Hepatocyte (in vitro differentiated cells): ENCODE measurements around the gene CCDC182. TPM values are rescaled to one million over a fixed set of nuclear protein-coding genes. Genes with fewer than 3 reads are reported as not detected.

ENCODE experiments used
- DNase-seq: peaks from one replicate; pipeline ENCODE4 v3.0.0-alpha.2; 2016; ENCODE audit warnings: low spot score
- H2AFZ ChIP-seq: fragments of 200-600 bp; sonication (generic); 2 replicates; pipeline ENCODE4 v1.6.0; 2016; ENCODE audit warnings: antibody characterized with exemption, mild to moderate bottlenecking
- H3K27ac ChIP-seq: fragments of 200-600 bp; sonication (generic); 2 replicates; pipeline ENCODE4 v1.5.1; 2016; ENCODE audit warnings: mild to moderate bottlenecking
- H3K27me3 ChIP-seq: fragments of 200-600 bp; sonication (generic); 2 replicates; pipeline ENCODE4 v1.6.1; 2016
- H3K36me3 ChIP-seq: fragments of 200-600 bp; sonication (generic); replicated peaks from 2 replicates; pipeline ENCODE4 v1.5.1; 2016; ENCODE audit warnings: low read depth; ENCODE audit not compliant: insufficient read depth
- H3K4me1 ChIP-seq: fragments of 200-600 bp; sonication (generic); 2 replicates; pipeline ENCODE4 v1.5.1; 2016; ENCODE audit warnings: mild to moderate bottlenecking, moderate library complexity; ENCODE audit not compliant: insufficient read depth
- H3K4me2 ChIP-seq: fragments of 200-600 bp; sonication (generic); 2 replicates; pipeline ENCODE4 v1.6.0; 2016
- H3K4me3 ChIP-seq: fragments of 200-600 bp; sonication (generic); 2 replicates; pipeline ENCODE4 v1.5.1; 2016; ENCODE audit warnings: mild to moderate bottlenecking
- H3K79me2 ChIP-seq: fragments of 200-600 bp; sonication (generic); 2 replicates; pipeline ENCODE4 v1.6.0; 2017; ENCODE audit warnings: mild to moderate bottlenecking
- H3K9me2 ChIP-seq: fragments of 200-600 bp; sonication (generic); replicated peaks from 2 replicates; pipeline ENCODE4 v1.6.0; 2017; ENCODE audit warnings: mild to moderate bottlenecking; ENCODE audit not compliant: insufficient read depth
- H3K9me3 ChIP-seq: fragments of 200-600 bp; sonication (generic); 2 replicates; pipeline ENCODE4 v1.5.1; 2016; ENCODE audit warnings: low read depth, mild to moderate bottlenecking
- H4K20me1 ChIP-seq: fragments of 200-600 bp; sonication (generic); 2 replicates; pipeline ENCODE4 v1.6.0; 2016; ENCODE audit warnings: mild to moderate bottlenecking; ENCODE audit not compliant: insufficient read depth, poor library complexity, severe bottlenecking
- EZH2 ChIP-seq: fragments of 200-600 bp; sonication (generic); IDR thresholded peaks from 2 replicates; pipeline ENCODE4 v1.6.1; 2016; ENCODE audit warnings: antibody characterized with exemption, mild to moderate bottlenecking, borderline replicate concordance
- EZH2phosphoT487 ChIP-seq: fragments of 200-600 bp; sonication (generic); IDR thresholded peaks from one replicate; pipeline ENCODE4 v1.6.1; 2018; ENCODE audit warnings: antibody characterized with exemption, mild to moderate bottlenecking, low read depth, moderate library complexity; ENCODE audit not compliant: unreplicated experiment, severe bottlenecking
- WGBS: methylation state at CpG from one replicate; pipeline ENCODE4 v1.1.6; 2016; ENCODE audit warnings: low lambda C conversion rate; ENCODE audit errors: missing lambda C conversion rate; 5-methylcytosine and 5-hydroxymethylcytosine counted together
- polyA plus RNA-seq: library from polyadenylated mRNA; unstranded; fragments of >200 nt; fragmentation: Nextera tagmentation; extraction: Ambion mirVana; gene quantifications from 2 replicates; pipeline ENCODE4 v1.2.1, GENCODE V29; 2016
- total RNA-seq: library from RNA; depleted of rRNA; stranded (reverse); fragments of >200 nt; gene quantifications from 2 replicates; pipeline ENCODE4 v1.2.3, GENCODE V29; 2014
- TF ChIP-seq, protein P1 (sequence below): fragments of 200-600 bp; sonication (generic); IDR thresholded peaks from 2 replicates; pipeline ENCODE4 v1.5.1; 2016; ENCODE audit warnings: antibody characterized with exemption, mild to moderate bottlenecking; ENCODE audit not compliant: poor library complexity

CCDC182 gene
- total and polyA plus RNA-seq, 2 experiments from 2014 or later, result not detected

DNA sequence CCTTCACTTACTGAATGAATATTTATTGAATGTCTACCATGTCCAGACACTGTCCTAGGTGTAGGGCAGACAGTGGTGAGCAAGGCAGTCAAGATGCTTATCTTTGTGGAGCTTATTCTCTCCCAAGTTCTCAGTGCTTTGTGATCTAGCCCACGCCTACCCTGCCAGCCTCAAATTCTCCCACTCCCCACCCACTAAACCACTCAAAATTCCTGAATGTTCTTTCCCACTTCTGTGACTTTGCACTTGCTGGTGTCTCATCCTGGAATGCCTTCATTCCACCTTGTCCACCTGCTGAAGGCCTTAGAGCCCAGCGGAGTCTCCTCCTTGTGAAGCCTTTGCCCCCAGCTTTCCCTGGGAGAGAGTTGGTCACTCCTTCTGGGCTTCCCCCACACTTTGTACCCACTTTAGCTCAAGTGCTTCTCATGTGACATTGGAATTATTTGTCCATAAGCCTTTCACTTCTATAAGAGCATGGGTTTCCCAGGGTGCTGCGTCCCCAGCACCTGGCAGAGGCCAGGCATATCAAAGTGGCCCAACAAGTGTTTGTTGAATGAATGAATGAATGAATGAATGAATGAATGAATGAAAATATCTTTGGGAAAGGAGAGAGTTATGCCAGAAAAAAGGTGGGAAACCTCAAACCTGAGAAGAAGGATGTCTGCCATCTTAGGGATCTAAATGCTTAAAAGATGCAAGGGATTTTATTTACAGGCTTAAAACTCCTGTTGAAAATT, 23.0 kb downstream of the CCDC182 start:
- Histone ChIP-seq H3K4me1 (no peaks in the 10 kb centered on the region), H3K27me3 (no peaks in the 10 kb centered on the region), H3K9me2 (no peaks in the 10 kb centered on the region), H3K4me2 (no peak overlapping the region), H3K79me2 (no peaks in the 10 kb centered on the region), H3K4me3 (no peak overlapping the region), H3K27ac (no peak overlapping the region), H4K20me1 (no peaks in the 10 kb centered on the region), H3K36me3 (no peaks in the 10 kb centered on the region), H2AFZ (no peak overlapping the region), H3K9me3 (no peaks in the 10 kb centered on the region)
- DNase-seq, result no peak
- 85% methylated on average over 3 of the region's 3 CpGs for WGBS
- no peak for TF ChIP-seq EZH2phosphoT487
- TF ChIP-seq, protein P1, sequence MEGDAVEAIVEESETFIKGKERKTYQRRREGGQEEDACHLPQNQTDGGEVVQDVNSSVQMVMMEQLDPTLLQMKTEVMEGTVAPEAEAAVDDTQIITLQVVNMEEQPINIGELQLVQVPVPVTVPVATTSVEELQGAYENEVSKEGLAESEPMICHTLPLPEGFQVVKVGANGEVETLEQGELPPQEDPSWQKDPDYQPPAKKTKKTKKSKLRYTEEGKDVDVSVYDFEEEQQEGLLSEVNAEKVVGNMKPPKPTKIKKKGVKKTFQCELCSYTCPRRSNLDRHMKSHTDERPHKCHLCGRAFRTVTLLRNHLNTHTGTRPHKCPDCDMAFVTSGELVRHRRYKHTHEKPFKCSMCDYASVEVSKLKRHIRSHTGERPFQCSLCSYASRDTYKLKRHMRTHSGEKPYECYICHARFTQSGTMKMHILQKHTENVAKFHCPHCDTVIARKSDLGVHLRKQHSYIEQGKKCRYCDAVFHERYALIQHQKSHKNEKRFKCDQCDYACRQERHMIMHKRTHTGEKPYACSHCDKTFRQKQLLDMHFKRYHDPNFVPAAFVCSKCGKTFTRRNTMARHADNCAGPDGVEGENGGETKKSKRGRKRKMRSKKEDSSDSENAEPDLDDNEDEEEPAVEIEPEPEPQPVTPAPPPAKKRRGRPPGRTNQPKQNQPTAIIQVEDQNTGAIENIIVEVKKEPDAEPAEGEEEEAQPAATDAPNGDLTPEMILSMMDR, result no peak
- TF ChIP-seq EZH2, result no peak

DNA sequence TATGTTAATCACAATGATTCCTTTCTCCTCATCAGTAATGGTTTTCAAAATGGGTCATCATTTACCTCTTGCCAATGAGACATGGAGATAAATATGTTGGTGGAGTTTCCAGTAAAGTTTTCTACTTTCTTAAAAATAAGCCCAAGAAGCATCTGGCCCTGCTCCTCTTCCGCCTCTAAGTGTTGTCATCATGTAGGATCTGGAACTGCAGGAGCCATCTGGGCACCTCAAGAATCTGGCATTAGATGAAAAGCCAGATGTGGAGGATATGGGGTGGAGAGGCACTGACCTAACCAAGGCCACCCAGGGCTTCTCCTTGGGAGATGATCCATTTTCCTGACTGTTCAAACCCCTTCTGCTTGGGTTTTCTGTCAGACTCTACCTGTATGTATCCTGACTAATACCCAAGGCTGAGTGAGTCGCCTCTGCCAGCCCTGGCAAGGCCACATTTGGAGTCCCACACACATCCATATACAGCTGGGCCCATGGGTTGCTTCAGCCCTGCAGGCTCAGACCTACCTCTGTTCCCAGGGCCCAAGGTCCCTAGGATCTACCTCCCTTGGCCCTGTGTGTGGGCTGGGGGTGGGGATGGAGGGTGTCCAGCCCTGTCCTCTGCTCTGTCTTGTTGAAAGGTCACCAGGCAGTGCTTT, 24.6 kb downstream of the CCDC182 start:
- peaks cover 9% of the 10 kb centered on the region for H3K27me3 ChIP-seq
- H3K4me1 ChIP-seq, result no peaks in the 10 kb centered on the region
- H3K4me2 ChIP-seq, result no peak overlapping the region
- no peaks in the 10 kb centered on the region for H4K20me1 ChIP-seq
- no peak overlapping the region for H3K4me3 ChIP-seq
- H3K27ac ChIP-seq, result no peak overlapping the region
- DNase-seq, result no peak
- H3K9me3 ChIP-seq, result no peaks in the 10 kb centered on the region
- 84% methylated on average over 2 of the region's 2 CpGs for WGBS
- no peaks in the 10 kb centered on the region for H3K36me3 ChIP-seq
- H2AFZ ChIP-seq, result no peak overlapping the region
- TF ChIP-seq EZH2, result no peak
- TF ChIP-seq, protein P1, result no peak
- TF ChIP-seq EZH2phosphoT487, result no peak
- H3K9me2 ChIP-seq, result no peaks in the 10 kb centered on the region
- no peaks in the 10 kb centered on the region for H3K79me2 ChIP-seq

DNA sequence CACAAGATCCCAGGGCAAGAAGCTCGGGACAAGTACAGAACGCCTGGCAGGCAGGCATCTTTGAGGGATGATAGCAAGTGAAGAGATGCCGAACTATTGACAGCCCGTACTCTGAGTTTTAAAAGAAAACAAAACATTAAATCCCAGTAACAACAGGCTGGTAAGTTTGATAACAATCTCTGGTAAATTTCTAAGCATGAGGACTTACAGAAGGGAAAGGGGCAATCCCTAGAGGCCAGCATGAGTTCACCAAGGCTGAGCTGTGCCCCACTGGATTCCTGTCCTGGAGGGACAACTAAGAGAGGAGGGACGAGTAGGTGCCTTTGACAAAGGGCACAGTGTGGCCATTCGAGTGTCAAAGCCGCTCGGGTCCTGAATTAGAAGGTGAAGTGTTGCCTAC, 26.2 kb downstream of the CCDC182 start:
- no peak overlapping the region for H3K4me3 ChIP-seq
- no peaks in the 10 kb centered on the region for H3K9me2 ChIP-seq
- H3K4me1 ChIP-seq, result no peaks in the 10 kb centered on the region
- 77% methylated on average over 8 of the region's 8 CpGs for WGBS
- H3K27ac ChIP-seq, result no peak overlapping the region
- no peaks in the 10 kb centered on the region for H3K36me3 ChIP-seq
- H4K20me1 ChIP-seq, result no peaks in the 10 kb centered on the region
- no peaks in the 10 kb centered on the region for H3K79me2 ChIP-seq
- H2AFZ ChIP-seq, result no peak overlapping the region
- peaks cover 20% of the 10 kb centered on the region for H3K27me3 ChIP-seq
- H3K9me3 ChIP-seq, result no peaks in the 10 kb centered on the region
- DNase-seq, result no peak
- no peak for TF ChIP-seq EZH2phosphoT487
- TF ChIP-seq EZH2, result no peak
- no peak overlapping the region for H3K4me2 ChIP-seq

DNA sequence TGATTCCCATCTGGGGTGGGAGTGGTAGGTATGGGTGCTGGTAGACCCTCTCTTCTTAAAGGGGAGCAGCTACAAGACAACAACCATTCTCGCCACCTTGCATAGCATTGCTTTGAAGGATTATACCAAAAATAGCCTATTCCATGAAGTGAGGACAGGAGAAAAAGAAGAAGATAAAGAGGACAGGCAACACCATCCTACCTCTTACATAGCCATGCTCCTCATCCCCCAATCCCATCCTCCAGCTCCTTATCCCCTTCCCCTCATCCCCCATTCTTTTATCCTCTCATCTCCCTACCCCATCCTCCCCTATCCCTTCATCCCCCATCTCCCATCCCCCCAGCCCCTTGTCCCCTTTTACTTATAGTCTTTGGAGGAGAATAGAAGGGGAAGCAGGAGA, 29.1 kb downstream of the CCDC182 start:
- Histone ChIP-seq H3K4me2 (no peak overlapping the region), H3K79me2 (no peaks in the 10 kb centered on the region), H2AFZ (no peak overlapping the region), H3K4me3 (no peak overlapping the region), H3K27me3 (peaks cover 30% of the 10 kb centered on the region), H3K36me3 (no peaks in the 10 kb centered on the region), H3K4me1 (no peaks in the 10 kb centered on the region), H3K9me2 (no peaks in the 10 kb centered on the region), H3K27ac (no peak overlapping the region), H3K9me3 (no peaks in the 10 kb centered on the region), H4K20me1 (no peaks in the 10 kb centered on the region)
- TF ChIP-seq EZH2 (no peak), EZH2phosphoT487 (no peak)
- TF ChIP-seq, protein P1, result no peak
- 90% methylated on average over 1 of the region's 1 CpG for WGBS
- no peak for DNase-seq
